Dermis lymphatic vessel endothelial cell (primary cell): ENCODE results near the gene PRTG. TPM values are rescaled to one million over a fixed set of nuclear protein-coding genes. Genes with fewer than 3 reads are reported as not detected.

Experiments used
- total RNA-seq: library from RNA; depleted of rRNA; stranded (reverse); fragments of >200 nt; gene quantifications from 2 replicates; pipeline ENCODE4 v1.2.1, GENCODE V29; 2014

PRTG gene
- total RNA-seq, result 0.54 and 2.6 TPM in 2 replicates

GRCh38 chr15:55742927-55743728, at the start of gene PRTG:
Gene PRTG, minus strand, starts transcription at chr15:55743152. Its CDS starts 221 bp downstream, at chr15:55742931.

GRCh38 chr15:55588070-55588814, 154.7 kb downstream of the PRTG start, which contains the start of gene PYGO1:
Gene PYGO1, minus strand, starts transcription at chr15:55588345. Its CDS starts 462 bp downstream, at chr15:55587883.

Other genes with a start within 250 kb of the PRTG start
- 0.98 and 2.7 TPM in 2 replicates for gene DNAAF4, start 234.9 kb downstream of the PRTG start, total RNA-seq
- gene PYGO1, start 154.8 kb downstream of the PRTG start, total RNA-seq, result 0.11 and 0.26 TPM in 2 replicates